CD4-positive, alpha-beta T cell treated with Interleukin-21 for 1 hour (primary cell): Measurements from ENCODE around the gene PPDPF.

Source experiments
- DNase-seq: peaks from one replicate; pipeline ENCODE4 v3.0.0-alpha.2; 2020

Gene PPDPF

DNA sequence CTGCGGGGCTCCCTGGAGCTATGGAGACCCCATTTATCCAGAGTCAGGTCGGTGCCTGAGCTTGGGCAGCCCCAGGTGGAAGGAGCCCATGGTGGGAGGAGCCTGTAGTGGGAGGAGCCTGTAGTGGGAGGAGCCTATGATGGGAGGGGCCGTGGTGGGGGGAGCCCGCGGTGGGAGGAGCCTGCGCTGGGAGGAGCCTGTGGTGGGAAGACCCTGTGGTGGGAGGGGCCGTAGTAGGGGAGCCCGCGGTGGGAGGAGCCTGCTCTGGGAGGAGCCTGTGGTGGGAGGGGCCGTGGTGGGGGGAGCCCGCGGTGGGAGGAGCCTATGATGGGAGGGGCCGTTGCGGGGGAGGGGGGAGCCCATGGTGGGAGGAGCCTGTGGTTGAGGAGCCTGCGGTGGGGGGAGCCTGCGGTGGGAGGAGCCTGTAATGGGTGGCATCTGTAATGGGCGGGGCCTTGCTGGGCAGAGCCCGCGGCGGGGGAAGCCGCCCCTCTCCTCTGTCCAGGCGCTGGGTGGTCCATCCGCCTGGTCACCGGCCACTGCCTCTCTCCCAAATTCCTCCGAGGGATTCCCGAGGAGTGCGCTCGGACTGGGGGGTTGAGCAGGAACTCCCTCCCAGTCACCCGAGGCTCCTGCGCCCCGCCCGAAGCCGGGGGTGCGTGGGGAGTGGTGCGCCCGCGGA is 32.8 kb downstream of the PPDPF start:
- peak; percentile 91 for DNase-seq

DNA sequence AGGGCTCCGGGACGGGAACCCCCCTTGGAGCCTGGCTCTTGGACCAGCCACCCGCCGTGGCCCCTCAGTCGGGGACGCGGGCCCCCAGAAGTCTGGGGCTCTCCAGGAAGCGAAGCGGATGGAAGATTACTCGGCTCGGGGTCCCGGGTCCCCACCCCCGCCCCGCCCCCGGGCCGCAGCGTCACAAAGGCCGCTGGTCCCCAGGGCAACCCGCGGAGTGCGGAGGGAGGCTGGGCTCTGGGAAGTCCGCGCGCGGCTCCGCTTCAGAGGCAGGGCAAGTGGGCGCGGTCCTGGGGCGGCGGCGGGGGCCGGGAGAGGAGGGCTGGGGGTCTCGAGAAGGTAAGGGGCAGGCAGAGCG is 33.3 kb downstream of the PPDPF start, which contains the start of gene FNDC11:
Gene FNDC11 (plus strand): TSS at position 227 of the 358 bp plus-strand sequence. CDS start 1,505 bp downstream, outside the sequence.
- DNase-seq = peak; percentile 66

DNA sequence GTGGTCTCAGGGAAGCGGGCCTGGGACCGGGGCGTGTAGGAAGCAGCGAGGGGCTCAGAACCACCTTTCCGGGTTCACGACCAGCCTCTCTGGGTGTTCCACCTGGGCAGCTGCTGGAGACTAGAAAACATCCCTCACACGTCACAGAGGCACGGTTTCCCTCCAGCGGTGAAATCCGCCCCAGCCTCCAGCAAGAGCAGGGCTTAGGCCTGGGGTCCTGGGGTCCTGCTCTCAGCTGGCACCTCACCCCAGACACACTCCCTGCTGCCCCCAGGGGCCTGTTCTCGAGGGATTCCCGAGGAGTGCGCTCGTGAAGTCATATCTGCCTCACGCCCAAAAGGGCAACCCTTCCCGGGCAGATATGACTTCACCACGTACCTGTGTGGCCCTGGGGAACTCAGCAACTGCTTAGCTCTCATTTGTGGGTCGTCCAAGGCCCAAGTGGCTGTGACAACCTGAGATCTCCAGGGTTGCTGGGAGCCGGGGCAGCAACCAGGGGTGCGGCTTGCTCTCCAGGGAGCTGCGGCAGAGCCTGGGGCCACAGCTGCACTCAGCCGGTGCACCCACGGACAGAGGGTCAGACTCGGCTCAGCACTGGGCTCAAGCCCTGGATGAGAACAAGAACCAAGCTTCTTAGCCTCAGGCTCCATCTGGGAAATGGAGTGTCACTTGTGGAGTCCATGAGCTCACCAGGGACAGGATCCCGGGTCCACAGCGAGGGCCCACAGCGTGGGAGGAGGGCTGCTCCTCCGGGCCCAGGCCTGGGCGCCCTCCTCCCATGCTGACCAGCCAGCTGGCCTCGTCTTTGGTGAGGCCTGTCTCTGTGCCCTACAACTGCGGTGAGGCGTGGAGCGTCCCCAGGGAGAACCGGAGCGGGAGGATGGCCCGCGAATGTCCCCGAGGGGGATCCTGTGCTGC is 34.1 kb downstream of the PPDPF start:
- no peak for DNase-seq

DNA sequence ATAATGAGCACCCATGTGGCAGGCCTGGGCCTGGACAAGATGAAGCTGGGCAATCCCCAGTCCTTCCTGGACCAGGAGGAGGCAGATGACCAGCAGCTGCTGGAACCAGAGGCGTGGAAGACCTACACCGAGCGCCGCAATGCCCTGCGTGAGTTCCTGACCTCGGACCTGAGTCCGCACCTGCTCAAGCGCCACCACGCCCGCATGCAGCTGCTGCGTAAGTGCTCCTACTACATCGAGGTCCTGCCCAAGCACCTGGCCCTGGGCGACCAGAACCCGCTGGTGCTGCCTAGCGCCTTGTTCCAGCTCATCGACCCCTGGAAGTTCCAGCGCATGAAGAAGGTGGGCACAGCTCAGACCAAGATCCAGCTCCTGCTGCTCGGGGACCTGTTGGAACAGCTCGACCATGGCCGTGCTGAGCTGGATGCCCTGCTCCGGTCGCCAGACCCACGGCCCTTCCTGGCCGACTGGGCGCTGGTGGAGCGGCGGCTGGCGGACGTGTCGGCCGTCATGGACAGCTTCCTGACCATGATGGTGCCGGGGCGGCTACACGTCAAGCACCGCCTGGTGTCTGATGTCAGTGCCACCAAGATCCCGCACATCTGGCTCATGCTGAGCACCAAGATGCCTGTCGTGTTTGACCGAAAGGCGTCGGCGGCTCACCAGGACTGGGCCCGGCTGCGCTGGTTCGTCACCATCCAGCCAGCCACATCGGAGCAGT is 35.3 kb downstream of the PPDPF start:
- DNase-seq = no peak

DNA sequence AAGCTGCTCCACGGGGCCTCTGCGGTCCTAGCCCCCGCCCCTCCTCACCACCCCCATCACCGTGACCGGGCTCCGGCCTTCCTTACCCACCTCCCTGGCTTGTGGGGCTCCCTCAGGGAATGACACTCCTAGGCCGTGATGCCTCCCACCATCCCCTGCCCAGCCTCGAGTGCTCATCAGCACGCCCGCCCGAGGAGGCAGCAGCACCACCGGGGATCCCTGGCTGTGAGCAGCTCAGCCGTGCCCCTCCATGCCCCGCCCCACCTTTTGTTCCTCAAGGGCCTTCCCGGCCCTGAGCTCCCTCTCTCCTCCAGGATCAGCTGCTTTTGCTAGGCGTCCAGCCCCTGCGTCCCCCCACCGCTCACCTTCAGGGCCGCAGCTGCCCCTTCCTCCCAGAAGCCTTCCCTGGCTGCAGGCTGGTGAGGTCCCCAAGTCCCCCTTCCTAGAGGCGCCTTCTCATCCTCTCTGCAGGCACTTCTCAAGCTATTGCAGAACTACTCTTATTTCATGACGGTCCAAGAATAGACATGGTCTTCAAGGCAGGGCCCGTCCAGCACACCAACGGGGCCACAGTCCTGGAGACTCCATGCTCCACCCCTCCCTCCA is 36.4 kb downstream of the PPDPF start:
- DNase-seq = no peak

DNA sequence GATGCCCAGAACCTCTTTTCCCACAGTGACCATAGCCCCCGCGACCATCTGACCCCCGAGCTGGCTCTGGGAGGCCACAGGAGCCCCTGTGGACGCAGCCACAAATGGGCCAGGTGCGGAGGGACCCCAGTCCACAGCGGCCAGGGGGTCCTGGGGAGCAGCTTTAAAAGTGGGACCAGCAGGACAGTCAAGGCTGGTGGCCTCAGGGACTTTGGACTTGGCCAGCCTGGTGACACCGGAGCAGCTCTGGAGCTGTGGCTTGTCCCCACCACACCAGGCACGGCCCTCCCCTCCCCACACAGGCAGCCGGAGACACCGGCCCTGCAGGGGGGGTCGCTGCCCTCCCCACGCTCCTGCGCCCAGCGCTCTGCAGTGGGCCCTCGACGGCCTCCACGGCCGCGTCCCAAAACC is 36.9 kb downstream of the PPDPF start:
- DNase-seq = no peak

DNA sequence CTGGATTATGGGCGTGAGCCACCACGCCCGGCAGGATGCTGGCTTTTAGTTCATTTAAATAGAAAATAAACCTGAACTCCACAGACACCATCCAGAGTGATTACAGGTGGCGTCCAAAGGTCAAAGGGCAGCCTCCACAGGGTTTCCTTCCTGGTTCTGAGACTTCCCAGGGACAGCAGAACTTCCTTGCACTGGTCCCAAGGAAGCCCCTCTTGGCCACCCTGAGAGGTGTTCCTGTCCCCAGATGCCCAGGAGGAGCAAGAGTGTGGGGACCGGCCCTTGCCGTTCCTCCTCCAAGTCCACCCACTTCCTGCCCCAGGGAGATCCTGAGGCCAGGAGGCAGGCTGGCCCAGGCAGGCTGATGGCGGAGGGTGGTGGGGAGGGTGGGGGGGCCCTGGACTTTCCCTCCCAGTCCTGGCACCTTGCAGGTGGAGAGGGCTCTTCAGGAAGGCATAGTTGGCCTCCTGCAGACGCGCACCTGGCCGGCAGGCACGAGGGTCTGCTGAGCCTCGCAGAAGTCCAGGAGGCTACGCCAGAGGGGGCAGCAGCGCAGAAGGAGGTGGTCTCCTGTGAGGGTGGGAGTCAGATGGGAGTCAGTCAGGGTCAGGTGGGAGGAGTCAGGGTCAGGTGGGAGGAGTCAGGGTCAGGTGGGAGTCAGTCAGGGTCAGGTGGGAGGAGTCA is 38.4 kb downstream of the PPDPF start:
- no peak for DNase-seq

DNA sequence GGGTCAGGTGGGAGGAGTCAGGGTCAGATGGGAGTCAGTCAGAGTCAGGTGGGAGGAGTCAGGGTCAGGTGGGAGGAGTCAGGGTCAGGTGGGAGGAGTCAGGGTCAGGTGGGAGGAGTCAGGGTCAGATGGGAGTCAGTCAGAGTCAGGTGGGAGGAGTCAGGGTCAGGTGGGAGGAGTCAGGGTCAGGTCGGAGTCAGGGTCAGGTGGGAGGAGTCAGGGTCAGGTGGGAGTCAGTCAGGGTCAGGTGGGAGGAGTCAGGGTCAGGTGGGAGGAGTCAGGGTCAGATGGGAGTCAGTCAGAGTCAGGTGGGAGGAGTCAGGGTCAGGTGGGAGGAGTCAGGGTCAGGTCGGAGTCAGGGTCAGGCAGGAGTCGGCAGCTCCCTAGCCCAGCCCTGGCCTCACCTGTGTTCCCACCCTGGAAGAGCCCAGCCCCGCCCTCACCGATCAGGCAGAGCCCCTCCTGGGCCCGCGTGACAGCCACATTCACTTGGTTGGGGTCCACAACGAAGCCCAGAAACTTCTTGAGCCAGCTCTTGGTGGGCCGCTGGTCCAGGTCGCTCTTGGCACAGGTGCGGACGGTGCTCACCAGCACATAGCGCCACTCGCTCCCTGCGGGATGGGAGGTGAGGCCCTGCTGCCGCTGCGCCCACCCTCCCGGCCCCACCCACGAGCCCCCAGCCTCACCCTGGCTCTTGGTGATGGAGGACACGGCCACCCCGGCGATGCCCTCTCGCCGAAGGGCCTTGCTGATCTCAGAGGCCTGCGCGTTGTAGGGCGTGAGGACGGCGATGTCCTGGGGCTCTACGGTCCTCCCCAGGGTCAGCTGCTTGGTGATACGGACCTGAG is 39.1 kb downstream of the PPDPF start:
- DNase-seq = peak; percentile 73

DNA sequence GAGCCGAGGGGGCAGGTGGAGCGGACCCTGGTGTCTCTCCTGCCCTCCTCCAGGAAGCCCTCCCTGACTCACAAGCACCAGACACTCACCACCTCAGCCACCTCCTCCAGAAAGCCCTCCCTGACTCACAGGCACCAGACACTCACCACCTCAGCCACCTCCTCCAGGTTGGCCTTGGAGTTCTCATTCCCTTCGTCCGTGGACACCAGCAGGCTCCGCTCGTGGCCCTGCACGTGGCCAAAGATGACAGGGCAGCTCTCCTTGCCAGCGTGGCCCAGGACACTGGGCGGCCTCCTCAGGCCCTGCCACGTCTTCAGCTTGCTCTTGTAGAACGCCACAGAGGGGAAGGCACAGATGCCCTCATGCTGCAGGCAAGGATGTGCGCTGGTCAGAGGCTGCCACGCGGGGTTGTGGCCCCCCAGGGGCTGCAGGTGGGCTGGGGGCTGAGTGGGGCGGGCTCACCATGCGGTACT is 39.8 kb downstream of the PPDPF start:
- no peak for DNase-seq

DNA sequence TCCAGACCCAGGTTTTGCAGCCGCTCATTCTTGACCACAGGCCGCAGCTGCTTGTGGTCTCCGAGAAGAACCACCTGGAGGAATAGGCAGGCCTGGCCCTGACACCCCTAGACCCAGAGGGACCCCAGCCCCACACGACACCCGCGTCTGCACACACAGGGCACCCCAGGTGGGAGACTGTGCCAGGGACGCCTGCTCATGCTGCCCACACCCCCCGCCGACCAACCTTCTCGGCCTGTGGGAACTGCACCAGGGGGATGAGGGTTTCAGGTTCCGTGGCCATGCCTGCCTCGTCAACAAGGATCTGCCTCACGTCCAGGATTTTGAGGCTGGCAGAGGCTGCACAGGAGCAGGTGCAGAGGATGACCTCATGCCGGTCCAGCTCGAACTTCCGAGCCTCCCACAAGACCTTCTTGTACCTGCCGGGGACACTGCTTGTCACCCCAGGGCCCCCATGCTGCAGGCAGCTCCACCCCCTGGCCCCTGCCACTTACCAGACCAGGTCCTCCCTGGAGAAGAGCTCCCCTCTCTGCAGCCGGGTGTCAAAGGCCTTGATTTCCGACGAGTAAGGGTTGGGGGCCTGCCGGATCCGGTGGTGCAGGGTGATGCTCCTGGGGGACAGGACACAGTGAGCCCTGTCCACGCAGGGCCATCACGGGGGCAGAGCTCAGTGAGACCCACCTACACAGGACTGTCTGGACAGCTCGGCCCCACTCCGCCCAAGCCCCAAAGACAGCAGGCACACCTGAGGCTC is 40.5 kb downstream of the PPDPF start:
- DNase-seq = no peak

DNA sequence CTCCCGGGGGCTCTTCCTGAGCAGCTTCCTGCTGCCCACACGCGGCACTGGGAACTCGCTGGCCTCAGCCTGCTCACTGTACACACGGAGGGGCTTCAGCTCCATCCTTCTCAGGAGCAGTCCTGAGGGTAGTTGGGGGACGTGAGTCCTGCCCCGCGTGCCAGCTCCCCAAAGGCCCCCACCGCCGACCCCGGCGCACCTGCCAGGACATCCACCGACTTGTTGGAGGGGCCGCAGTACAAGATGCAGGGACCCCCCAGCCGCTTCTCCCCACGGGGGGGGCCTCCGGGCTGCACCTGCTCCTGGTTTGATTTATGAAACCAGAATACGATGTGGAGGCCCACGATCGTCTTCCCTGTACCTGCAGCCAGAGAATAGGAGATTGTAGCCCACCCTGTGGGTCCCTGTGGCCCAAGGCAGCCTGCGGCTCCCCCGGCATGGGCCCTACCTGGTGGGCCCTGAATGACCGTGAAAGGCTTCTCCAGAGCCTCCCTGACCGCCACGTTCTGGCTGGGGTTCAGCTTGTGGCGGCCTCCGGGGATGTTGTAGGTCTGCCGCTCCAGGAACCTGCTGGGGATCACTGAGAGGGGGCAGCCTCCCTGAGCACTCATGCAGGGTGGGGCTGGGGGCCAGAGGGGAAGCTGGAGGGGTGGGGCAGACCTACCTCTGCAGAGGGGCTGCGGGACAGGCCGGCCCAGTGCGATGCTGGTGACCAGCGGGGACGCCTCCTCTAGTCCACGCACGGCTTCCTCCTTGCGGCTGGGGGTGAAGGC is 41.2 kb downstream of the PPDPF start:
- DNase-seq = no peak

DNA sequence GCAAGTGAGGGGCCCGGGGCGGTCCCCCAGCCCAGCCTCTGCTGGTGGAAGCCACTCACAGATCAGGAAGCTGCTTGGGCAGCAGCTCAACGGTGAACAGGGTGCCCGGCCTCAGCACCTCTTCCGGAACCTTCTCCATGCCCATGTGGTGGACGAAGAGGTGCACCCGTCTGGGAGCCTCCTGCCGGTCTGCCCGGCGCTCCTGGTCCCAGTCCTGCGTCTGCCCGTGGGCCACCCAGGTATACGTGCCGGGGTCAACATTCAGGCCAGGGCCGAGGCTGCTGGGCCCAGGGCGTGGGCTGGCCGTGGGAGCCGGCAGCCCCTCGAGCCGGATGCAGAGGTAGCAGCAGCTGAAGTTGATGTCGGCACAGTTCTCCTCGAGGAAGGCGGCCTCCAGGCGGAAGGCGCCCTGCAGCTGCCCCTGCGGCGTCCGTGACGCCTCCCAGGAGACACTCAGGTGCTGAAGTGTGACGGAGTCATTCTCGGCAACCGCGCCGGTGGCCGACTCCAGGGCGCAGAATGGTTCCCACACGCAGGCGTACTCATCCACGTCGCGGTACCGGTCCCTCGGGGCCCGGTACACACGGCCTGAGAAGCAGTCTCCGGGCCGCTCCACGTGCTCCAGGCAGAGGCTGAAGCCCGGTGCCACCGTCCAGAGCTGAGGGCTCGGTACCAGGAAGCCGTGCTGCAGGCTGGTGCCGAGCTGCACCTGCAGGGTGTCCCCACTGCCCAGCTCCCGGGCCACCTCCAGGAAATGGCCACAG is 42.1 kb downstream of the PPDPF start:
- no peak for DNase-seq

DNA sequence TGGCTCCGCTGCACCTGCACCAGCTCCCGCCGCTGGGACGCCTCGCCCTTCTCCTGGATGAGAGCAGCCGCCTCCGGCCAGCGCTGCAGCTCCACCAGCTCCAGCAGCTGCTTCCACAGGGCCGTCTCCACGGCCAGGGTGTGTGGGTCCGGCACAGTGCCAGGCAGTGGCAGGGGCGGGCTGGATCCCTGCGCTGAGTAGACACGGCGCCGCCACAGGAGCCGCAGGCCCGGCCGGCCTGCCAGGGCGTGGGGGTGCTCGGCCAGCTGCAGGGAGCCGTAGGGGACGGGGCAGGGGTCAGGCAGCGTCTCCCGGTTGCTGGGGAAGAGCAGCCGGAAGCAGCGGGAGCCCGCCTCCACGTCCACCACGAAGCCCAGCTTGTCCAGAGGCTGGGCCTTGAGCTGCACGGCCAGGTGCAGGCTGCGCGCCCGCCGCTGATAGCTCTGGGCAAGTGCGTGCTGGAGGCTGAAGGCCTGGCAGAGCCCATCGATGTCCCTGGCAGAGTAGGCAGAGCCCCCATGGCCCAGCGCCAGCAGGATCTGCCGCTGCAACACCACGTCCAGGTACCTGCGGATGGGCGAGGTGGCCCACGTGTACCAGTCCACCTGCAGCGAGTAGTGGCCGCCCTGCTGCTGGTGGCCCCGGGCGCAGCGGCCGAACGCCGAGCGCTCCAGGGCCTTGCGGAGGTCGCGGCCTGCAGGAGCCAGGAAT is 42.8 kb downstream of the PPDPF start:
- DNase-seq = no peak

DNA sequence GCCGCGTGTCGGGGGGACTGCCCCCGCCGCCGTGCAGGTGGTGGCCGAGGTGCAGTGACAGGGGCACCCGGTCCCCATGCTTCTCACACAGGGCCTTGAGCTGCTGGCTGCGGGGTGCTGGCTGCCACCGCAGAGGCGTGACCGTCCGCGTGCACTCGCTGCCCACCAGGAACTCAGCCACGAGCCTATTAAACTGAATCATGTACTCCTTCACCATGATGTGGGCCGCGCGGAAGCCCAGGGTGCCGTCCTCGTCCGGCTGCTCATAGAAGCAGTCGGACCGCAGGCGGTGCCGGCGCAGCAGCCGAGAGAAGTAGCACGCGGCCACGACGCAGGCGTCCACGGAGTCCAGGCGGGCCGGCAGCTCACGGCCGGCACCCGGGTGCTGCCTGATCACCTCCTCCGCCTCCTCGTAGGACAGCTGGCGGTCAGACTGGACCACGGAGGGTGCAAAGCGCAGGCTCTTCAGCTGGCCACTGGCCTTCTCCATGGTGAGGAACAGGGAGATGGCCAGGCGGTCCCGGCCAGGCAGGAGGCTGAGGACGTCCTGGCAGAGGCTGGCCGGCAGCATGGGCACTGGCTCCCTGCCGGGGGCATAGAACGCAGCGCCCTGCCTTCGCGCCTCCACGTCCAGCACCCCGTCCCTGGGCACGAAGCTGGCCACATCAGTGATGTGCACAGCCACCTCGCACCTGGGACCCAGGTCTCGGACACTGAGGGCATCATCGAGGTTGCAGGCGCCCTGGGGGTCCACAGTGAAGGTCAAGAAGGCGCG is 43.7 kb downstream of the PPDPF start:
- DNase-seq = no peak

DNA sequence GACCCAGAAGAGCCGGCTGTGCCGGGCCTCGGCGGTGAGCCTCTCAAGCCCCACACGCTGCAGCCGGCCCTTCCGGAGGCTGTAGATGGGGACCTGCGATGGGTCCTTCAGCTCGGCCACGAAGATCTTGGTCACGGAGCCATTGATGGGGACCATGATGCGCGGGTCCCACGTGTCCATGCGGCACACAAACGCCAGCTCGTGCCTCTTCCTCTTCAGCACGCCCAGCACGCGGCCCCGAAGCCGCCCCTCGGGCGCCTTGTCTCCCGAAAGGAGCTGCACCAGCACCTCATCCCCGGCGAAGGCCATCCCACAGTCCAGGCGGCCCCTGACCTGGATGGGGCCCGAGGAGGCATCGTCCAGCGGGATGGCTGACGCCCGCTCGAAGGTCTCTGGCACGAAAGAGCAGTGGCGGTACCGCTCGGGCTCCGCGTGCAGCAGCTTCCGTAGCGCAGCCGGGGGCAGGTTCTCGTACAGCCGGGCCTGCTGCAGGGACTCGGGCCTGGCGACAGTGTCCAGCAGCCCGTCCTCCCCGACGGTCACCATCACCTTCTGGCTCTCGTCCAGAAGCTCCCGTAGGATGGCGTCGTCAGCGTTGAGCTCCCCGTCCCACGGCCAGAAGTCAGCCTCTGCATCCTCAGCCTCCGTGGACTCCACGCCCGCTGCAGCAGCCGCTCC is 44.6 kb downstream of the PPDPF start:
- no peak for DNase-seq

DNA sequence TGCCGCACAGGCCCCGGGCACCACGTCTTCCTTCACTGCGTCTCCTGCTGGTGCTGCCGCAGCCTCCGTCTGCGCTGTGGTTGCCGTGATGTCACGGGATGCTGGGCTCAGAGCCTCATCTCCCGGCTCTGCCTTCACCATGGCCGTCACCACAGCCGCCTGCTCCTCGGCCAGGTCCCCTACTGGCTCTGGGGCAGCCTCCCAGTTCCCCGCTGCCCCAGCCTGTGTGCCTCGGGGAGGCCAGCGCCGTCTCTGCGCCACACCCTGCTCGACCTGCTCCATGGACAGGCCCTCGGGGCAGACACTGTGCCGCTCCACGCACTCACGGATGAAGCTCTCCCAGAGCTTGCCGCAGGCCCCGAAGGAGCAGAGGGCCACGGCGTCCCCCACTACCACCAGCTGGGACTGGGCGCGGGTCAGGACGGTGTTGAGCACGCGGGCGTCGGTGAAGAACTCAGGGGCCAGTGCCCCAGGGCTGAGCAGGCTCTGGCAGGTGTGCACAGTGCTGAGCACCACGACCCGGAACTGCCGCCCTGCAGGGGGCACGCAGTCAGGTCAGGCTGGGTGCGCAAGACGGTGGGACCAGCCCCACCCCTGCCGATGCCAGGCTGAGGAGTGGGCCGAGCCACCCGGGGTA is 45.3 kb downstream of the PPDPF start:
- no peak for DNase-seq
